HG03280 (cell line): ENCODE measurements around the gene NPAP1.
"Not testable (repeated sequence)": the region's sequence is repeated elsewhere in the genome, so short reads cannot be mapped to it uniquely, and the experiment has no call there.

Experiments used
- ATAC-seq: cut with Tn5 transposase; IDR thresholded peaks from one replicate; pipeline ENCODE4 v1.9.1; 2021; ENCODE audit warnings: mild to moderate bottlenecking, moderate library complexity; ENCODE audit not compliant: unreplicated experiment

NPAP1 gene, protein sequence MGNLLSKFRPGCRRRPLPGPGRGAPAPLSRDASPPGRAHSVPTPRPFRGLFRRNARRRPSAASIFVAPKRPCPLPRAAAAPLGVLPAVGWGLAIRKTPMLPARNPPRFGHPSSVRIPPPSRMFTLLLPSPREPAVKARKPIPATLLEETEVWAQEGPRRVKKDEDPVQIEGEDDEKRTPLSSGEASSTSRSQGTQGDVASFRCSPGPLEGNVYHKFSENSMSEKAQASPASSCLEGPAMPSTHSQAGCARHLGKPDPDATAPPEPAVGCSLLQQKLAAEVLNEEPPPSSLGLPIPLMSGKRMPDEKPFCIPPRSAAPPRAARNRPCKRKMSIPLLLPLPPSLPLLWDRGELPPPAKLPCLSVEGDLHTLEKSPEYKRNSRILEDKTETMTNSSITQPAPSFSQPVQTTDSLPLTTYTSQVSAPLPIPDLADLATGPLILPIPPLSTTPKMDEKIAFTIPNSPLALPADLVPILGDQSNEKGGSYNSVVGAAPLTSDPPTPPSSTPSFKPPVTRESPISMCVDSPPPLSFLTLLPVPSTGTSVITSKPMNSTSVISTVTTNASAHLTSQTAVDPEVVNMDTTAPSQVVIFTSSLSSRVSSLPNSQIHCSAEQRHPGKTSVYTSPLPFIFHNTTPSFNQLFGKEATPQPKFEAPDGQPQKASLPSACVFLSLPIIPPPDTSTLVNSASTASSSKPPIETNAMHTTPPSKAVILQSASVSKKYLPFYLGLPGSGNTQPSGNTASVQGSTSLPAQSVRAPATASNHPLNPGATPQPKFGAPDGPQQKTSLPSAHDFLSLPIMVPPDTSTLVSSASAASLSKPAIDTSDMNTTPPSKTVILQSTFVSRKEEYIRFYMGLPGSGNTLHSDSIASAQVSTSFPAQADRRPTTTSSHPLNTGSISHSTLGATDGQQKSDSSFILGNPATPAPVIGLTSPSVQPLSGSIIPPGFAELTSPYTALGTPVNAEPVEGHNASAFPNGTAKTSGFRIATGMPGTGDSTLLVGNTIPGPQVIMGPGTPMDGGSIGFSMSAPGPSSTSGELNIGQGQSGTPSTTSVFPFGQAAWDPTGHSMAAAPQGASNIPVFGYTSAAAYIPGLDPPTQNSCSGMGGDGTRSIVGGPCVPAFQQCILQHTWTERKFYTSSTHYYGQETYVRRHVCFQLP

DNA sequence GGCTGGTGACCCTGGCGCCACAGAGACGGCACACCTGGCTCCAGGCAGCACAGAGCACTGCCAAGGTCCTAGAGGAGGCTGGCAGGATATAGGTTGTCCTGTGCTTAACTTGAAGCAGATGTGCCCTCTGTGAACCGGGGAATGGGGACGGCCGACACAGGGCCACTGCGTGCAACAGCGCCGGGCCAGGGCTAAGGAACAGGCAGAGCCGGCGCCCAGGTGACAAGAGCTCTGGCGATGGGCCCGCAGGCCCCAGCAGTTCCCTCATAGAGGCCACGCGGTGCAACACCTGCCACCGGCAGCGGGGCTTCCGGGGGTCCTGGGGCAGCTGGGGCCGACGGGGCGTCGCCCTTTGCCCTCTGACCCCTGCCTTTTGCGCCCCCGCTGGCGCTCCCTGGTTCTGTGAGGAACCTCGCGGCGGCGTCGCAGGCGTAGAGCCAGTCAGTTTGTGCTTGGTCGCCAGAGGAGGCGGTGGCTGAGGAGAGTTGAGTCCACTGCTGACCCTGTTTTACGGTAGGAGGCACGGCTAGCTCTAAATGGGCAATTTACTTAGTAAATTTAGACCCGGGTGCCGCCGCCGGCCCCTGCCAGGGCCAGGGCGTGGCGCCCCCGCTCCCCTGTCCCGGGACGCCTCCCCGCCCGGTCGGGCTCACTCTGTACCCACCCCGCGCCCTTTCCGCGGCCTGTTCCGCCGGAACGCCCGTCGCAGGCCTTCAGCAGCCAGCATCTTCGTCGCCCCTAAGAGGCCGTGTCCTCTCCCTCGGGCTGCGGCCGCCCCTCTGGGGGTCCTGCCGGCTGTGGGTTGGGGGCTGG, at the start of gene NPAP1:
NPAP1 (plus strand) TSS at position 444 of the 813 bp plus-strand sequence; CDS start at position 537, 93 bp downstream.
- no peak for ATAC-seq

DNA sequence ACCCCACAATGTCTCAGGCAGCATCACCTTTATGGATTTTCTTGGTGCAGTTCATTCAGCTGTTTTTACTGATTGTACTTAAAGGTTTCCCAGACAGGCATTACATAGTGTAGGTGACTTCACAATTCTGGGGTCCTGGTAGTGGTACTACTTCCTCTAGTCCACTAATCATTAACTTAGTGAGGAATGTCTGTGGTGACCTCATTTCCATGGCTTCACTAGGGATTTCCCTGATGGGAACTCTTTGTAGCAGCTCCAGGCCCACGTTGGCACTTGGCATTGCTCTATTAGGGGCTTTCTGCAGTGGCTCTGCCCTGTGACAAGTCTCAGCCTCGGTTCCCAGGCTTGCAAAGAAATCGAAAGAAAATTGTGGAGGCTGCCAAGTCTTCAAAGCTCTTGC, 48.1 kb upstream of the NPAP1 start:
- ATAC-seq = no peak

DNA sequence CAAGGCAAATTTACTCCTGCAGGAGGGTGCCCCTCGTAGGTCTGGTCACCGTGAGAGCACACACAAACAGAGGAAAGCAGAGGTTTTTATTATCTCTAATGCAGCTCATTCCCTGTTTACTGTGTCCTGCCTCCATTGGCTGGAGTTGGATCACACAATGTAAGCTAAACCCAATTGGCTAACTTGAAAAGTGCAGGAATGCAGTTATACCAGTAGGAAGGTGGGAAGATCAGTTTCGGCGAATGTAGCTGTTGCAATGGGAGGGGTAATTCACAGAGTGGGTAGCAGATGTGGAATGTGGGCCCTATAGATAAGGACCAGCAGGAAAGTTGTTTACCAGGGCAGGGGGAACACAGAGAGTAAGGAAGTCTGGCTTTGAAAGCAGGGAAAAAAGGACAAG, 42.5 kb upstream of the NPAP1 start:
- ATAC-seq = no peak

DNA sequence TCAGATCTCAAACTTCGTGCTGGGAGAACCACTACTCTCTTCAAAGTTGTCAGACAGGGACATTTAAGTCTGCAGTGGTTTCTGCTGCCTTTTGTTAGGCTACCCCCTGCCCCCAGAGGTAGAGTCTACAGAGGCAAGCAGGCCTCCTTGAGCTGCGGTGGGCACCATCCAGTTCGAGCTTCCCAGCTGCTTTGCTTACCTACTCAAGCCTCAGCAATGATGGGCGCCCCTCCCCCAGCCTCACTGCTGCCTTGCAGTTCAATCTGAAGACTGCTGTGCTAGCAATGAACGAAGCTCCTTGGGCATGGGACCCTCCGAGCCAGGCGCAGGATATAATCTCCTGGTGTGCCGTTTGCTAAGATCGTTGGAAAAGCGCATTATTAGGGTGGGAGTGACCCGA, 36.2 kb upstream of the NPAP1 start:
- not testable (repeated sequence) for ATAC-seq

DNA sequence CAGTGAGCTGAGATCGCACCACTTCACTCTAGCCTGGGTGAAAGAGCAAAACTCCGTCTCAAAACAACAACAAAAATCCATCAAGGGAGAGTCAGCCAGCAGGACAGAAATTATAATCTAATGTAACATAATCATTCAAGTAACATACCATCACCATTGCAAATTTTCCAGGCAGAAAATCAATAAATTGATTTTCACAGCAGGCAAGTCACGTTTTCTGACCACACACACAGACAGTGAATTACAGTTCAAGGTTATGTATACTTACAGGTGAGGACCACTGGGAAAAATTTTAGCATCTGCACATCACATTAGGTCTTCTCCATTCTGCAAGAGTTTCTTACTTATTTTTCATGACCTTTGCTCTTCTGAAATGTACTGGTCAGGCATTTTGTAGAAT, 29.9 kb upstream of the NPAP1 start:
- no peak for ATAC-seq

DNA sequence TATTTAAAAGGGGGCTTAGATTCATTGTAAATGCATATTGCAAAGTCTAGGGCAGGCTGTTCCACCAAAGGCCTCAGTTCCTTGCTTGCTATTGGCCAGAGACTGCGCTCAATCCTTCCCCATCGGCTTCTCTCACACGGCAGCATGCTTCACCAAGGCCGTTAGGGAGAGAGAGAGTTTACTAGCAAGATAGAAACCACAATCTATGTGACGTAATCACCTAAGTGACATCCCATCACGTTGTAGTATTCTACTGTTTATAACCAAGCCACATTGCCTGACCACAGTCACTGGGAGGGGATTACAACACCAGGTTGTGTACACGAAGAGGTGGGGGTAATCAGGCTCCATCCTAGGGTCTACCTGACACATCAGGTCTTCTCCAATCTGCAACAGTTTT, 16.0 kb upstream of the NPAP1 start:
- ATAC-seq = no peak

DNA sequence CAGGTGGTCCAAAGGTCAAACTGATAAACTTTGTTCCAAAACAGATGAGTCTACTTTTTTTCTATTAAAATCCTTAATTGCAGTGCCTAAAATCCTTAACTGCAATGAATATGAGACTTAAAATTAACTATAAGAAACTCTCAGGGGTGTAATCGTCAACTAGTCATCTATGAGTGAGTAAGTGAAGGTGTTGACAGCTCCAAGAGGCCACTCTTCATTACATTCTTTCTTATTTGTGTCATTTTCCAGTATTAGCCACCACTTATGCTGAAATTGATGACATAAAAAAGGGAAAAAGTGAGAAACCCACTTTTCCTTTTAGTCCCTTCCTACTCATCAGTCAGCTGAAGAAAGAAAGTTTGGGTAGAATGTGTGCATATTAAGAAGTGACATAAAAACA, 12.6 kb upstream of the NPAP1 start:
- no peak for ATAC-seq

DNA sequence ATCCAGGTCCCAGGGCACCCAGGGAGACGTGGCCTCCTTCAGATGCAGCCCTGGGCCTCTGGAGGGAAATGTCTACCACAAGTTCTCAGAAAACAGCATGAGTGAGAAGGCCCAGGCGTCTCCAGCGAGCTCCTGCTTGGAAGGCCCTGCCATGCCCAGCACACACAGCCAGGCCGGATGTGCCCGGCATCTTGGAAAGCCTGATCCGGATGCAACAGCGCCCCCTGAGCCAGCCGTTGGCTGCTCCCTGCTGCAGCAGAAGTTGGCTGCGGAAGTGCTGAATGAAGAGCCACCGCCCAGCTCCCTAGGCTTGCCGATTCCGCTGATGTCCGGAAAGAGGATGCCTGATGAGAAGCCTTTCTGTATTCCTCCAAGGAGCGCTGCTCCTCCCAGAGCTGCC, 856 bp downstream of the NPAP1 start:
- no peak for ATAC-seq

DNA sequence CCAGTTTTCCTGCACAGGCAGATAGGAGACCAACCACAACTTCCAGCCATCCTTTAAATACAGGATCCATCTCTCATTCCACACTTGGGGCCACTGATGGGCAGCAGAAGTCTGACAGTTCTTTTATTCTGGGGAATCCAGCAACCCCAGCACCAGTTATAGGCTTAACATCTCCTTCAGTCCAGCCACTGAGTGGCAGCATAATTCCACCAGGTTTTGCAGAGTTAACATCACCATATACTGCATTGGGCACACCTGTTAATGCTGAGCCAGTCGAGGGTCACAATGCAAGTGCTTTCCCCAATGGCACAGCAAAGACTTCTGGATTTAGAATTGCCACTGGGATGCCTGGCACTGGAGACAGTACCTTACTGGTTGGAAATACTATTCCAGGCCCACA, 2.9 kb downstream of the NPAP1 start:
- ATAC-seq = no peak

DNA sequence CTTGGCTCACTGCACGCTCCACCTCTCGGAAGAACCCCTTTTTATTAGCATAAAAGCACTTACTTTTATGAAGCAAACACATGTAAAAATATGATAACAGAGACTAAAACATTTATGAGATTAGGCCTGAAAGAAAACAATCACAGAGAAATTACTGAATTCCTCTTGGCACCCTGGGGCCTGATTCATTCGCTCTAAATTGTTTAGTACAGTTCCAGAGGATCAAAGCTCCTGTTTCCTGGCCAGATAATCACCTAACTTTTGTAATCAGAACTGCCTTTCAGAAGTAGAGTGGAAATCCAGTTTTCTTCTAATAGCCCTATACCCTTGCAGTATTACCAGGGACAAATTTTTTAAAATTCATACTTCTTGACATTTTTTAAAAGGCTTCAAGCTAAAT, 6.4 kb downstream of the NPAP1 start:
- no peak for ATAC-seq

DNA sequence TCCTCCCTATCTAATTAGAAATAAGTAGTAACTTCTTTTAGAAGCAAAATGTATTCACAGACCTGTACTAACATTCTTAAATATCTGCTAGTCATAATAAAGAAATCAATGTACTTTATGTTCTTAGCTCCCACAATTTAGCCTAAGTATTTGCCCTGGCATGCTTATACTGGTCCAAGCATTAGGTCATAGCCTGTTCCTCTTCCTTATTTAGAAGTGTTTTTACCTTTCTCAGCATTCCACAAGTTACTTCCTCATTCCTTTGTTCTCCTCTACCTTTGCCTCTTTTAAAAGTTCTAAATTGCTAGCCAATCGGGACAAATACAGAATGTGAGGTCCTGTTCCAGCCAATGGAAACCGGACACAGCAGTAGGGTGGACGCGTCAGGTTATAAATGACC, 7.3 kb downstream of the NPAP1 start:
- ATAC-seq = not testable (repeated sequence)

DNA sequence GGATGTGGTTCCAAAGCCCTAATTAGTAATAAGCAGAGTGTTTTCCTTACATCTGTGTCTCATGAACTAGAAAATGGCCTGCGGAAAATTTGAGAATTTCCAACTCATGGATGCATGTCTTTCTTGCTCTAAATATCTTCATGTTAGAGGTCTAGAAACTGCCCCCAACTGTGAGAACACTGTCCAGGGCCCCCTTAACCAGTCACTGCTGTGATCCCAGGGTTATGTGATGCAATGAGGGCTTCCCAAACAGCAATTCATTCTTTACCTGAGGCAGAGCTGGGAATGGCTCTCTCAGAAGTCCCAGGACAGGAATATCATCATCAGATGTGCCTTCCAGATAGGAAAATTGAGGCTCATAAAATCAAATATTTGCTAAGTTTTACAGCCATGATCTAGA, 8.2 kb downstream of the NPAP1 start:
- no peak for ATAC-seq

DNA sequence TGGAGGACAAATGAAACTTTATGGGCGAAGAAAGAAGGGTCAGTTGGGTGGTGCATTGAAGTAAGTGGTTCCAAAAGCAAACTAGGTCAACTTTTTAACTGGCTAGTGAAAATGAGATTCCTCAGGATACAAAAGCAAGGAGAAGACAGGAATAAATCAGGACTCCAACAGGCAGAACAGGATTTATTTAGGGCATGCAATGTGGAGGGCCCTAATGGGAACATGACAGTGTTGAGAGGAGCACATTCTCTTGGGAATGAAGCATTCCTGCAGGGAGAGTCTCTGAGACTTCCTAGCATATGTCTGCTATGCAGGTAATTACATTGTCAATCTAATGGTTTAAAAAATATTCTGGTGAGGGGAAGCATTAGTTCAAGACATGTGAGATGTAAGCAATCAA, 8.7 kb downstream of the NPAP1 start:
- no peak for ATAC-seq

DNA sequence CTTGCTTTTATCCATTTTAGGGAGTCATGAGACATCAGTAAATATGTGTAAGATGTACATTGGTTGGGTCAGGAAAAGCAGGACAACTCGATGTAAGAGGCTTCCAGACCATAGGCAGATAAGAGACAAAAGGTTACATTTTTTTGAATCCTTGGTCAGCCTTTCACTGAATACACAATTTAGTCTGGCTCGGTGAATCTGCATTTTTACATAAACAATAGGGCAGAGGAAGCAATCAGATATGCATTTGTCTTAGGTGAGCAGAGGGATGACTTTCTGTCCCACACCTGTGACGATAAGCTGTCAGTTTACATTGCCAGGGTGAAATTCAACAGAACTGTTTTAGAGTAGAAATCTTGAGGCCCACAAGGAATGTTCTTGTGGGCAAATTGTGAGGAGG, 20.6 kb downstream of the NPAP1 start:
- no peak for ATAC-seq

DNA sequence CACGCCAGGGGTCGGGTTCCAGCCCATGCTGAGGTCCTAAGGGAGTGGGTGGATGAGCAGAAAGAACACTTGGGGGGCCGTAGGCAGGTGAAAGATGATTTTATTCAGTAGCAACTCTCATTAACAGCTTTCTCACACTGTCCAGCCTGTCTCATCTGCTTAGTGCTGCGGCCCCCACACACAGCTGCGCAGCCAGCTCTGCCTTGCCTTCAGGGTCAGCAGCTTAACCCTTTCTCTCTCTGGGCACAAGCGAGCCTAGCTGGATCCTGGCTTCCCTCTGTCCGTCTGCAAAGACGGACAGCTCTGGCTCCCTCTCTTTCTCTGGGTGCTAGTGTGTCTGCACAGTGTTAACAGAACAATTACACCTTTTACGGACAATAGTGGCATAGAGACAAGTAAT, 21.3 kb downstream of the NPAP1 start:
- no peak for ATAC-seq

DNA sequence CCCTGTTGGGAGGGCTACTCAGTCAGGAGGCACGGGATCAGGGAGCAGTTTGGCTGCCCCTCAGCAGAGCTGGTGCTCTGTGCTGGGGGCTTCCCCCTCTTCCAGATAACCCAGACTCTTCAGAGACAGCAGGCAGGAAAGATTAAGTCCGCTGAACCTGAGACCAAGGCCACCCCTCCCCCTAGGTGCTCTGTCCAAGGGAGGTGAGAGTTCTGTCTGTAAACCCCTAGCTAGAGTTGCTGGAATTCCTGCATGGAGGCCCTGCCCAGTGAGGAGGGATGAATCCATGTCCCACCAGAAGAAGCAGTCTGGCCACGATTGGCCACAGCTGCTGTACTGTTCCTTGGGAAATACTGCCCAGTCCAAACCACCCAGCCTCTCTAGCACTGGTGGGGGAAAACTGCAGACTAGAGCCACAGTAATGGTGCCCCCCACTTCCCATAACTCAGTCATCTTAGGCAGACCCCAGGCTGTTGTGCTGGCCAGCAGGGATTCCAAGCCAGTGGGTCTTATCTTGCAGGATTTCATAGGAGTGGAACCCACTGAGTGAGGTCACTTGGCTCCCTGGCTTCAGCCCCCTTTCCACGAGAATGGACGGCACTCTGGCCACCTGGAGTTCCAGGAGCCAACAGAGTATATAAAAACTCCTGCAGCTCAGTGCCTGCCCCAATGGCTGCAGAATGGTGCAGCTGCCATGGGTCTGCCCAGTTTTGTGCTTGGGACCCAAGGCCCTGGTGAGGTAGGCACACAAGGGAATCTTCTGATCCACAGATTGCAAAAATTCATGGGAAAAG, 42.9 kb downstream of the NPAP1 start:
- ATAC-seq = no peak

DNA sequence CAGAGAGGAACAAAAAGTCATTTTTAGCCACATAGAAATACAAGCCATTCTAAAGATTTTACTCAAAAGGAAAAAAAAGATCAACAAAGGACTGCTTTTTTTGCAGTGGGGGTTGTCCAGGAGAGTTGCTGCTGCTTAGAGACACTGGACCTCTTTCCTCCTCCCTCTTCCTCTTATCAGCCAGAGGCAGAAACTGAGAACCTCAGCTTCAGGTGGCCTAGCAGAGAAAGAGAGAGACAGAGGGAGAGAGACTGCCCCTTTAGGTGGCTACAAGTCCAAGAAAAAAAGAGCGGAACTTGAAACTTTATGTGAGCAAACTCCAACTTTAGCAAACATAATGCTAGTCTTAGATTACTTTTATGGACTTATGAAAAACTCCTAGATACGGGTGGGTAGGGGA, 54.2 kb downstream of the NPAP1 start:
- no peak for ATAC-seq
